Liver (tissue), 9 donors: Measurements from ENCODE around the gene CARD11. TPM values are rescaled to one million over a fixed set of nuclear protein-coding genes. Genes with fewer than 3 reads are reported as not detected.

Experiments used
- DNase-seq: peaks from one replicate; pipeline ENCODE4 v3.0.0-alpha.2; 2017; ENCODE audit warnings: low spot score
- H3K27ac ChIP-seq, 2 donors: one replicate each; pipeline ENCODE4 v1.7.0; 2013; ENCODE audit warnings: inconsistent platforms in 2 of 2, low read length in 2 of 2, control low read depth in 1 of 2, low read depth in 1 of 2, mild to moderate bottlenecking in 1 of 2
- H3K27me3 ChIP-seq, 4 donors: one replicate each; pipeline versions ENCODE4 v1.6.1 to v1.7.0; 2013; ENCODE audit warnings: low read length in 3 of 4, inconsistent platforms in 1 of 4, mild to moderate bottlenecking in 1 of 4, moderate library complexity in 1 of 4; ENCODE audit not compliant: control insufficient read depth in 4 of 4, insufficient read depth in 4 of 4
- H3K36me3 ChIP-seq, 4 donors: one replicate each; pipeline versions ENCODE4 v1.6.1 to v1.7.0; 2013; ENCODE audit warnings: low read length in 3 of 4, mild to moderate bottlenecking in 3 of 4, low read depth in 1 of 4, moderate library complexity in 1 of 4; ENCODE audit not compliant: control insufficient read depth in 4 of 4, insufficient read depth in 3 of 4
- H3K4me1 ChIP-seq, 4 donors: one replicate each; pipeline versions ENCODE4 v1.6.1 to v1.7.0; 2013; ENCODE audit warnings: low read length in 3 of 4, mild to moderate bottlenecking in 3 of 4, moderate library complexity in 1 of 4; ENCODE audit not compliant: control insufficient read depth in 4 of 4, insufficient read depth in 4 of 4
- H3K4me3 ChIP-seq, 3 donors: one replicate each; pipeline versions ENCODE4 v1.6.1 to v1.7.0; 2013; ENCODE audit warnings: low read length in 3 of 3, control low read depth in 1 of 3, low read depth in 1 of 3, mild to moderate bottlenecking in 1 of 3
- H3K9ac ChIP-seq, 2 donors: one replicate each; pipeline ENCODE4 v1.7.0; 2013; ENCODE audit warnings: low read length in 2 of 2, mild to moderate bottlenecking in 2 of 2, moderate library complexity in 2 of 2, control low read depth in 1 of 2, low read depth in 1 of 2
- H3K9me3 ChIP-seq, 4 donors: one replicate each; pipeline versions ENCODE4 v1.6.1 to v1.7.0; 2013; ENCODE audit warnings: low read length in 3 of 4; ENCODE audit not compliant: control insufficient read depth in 4 of 4
- ATF3 ChIP-seq: IDR thresholded peaks from 2 replicates; pipeline ENCODE4 v1.6.1; 2016; ENCODE audit warnings: antibody characterized with exemption
- CTCF ChIP-seq: fragments of 150-350 bp; IDR thresholded peaks from 2 replicates; pipeline ENCODE4 v1.5.1; 2017; ENCODE audit warnings: improper control_type of control experiment, low read depth, low read length; ENCODE audit not compliant: missing input control
- EGR1 ChIP-seq, 2 donors: IDR thresholded peaks; 2 replicates each; pipeline ENCODE4 v1.6.1; 2016 to 2018; ENCODE audit warnings: antibody characterized with exemption in 2 of 2, low read depth in 2 of 2
- FOXA1 ChIP-seq: IDR thresholded peaks from 2 replicates; pipeline ENCODE4 v1.6.1; 2016; ENCODE audit warnings: antibody characterized with exemption
- GABPA ChIP-seq, 2 donors: IDR thresholded peaks in 1 of 2; conservative IDR thresholded peaks in 1 of 2; 2 replicates each; pipeline ENCODE4 v1.6.1; 2016; ENCODE audit warnings: antibody characterized with exemption in 2 of 2, mild to moderate bottlenecking in 1 of 2, moderate library complexity in 1 of 2
- HNF4G ChIP-seq: IDR thresholded peaks from 2 replicates; pipeline ENCODE4 v1.6.1; 2016; ENCODE audit warnings: antibody characterized with exemption
- JUND ChIP-seq, 2 donors: IDR thresholded peaks; 2 replicates each; pipeline ENCODE4 v1.6.1; 2016; ENCODE audit warnings: antibody characterized with exemption in 2 of 2
- MAX ChIP-seq: IDR thresholded peaks from 2 replicates; pipeline ENCODE4 v1.6.1; 2016; ENCODE audit warnings: antibody characterized with exemption
- NR2F2 ChIP-seq: IDR thresholded peaks from 2 replicates; pipeline ENCODE4 v1.6.1; 2016; ENCODE audit warnings: antibody characterized with exemption
- REST ChIP-seq: IDR thresholded peaks from 2 replicates; pipeline ENCODE4 v1.6.1; 2016; ENCODE audit warnings: antibody characterized with exemption, mild to moderate bottlenecking
- SP1 ChIP-seq: IDR thresholded peaks from 2 replicates; pipeline ENCODE4 v1.6.1; 2018; ENCODE audit warnings: antibody characterized with exemption, mild to moderate bottlenecking
- TAF1 ChIP-seq: conservative IDR thresholded peaks from 2 replicates; pipeline ENCODE4 v1.6.1; 2016; ENCODE audit warnings: antibody characterized with exemption, mild to moderate bottlenecking
- ZBTB33 ChIP-seq: IDR thresholded peaks from 2 replicates; pipeline ENCODE4 v1.6.1; 2016; ENCODE audit warnings: antibody characterized with exemption
- WGBS: extraction: QIAGEN DNeasy Blood & Tissue Kit; methylation state at CpG from one replicate; pipeline ENCODE4 v1.1.7; 2013; 5-methylcytosine and 5-hydroxymethylcytosine counted together
- polyA plus RNA-seq, 2 donors: library from polyadenylated mRNA; stranded (reverse) in 1 of 2; unstranded in 1 of 2; fragments of 200-250 nt in 1 of 2; fragments of >200 nt in 1 of 2; fragmentation: Nextera tagmentation in 1 of 2; extraction: Ambion mirVana in 1 of 2; gene quantifications; one replicate each; pipeline versions ENCODE4 v1.2.1 to v1.2.3, GENCODE V29; 2013 to 2015
- total RNA-seq, 2 donors: library from RNA; depleted of rRNA; stranded (reverse); fragments of >200 nt; gene quantifications; one replicate each; pipeline ENCODE4 v1.2.3, GENCODE V29; 2014
- donor health status: healthy.
- donor health status: healthy.
- donor health status: healthy.
- donor health status: healthy.
- donor health status: healthy.

The CARD11 gene
- total and polyA plus RNA-seq, 4 donors = 0.42 to 1.3 (median 0.83) TPM

- no peak overlapping the region for H3K9ac ChIP-seq
- no peak overlapping the region for H3K4me3 ChIP-seq
- H3K27ac ChIP-seq = no peak overlapping the region
- 89% methylated on average over 13 of the region's 13 CpGs for WGBS
- H3K9me3 ChIP-seq = peaks cover 0 to 17% (median 11%) of the 10 kb centered on the region in 4 donors
- no peaks in the 10 kb centered on the region for H3K4me1 ChIP-seq
- H3K27me3 ChIP-seq = no peaks in the 10 kb centered on the region
- TF ChIP-seq JUND (IDR thresholded peaks at IDR 0.05) (no peak), HNF4G (no peak), FOXA1 (no peak), ATF3 (no peak), GABPA (IDR thresholded peaks at IDR 0.05 in 1 of 2, conservative IDR thresholded peaks at IDR 0.05 in 1 of 2) (no peak), TAF1 (no peak), NR2F2 (no peak)
- no peak for DNase-seq
- no peaks in the 10 kb centered on the region for H3K36me3 ChIP-seq
These were observed 74.9 kb downstream of the CARD11 start for GRCh38 chr7:2968616-2969397.

- no peaks in the 10 kb centered on the region for H3K27me3 ChIP-seq
- no peaks in the 10 kb centered on the region for H3K36me3 ChIP-seq
- no peak overlapping the region for H3K27ac ChIP-seq
- WGBS = 88% methylated on average over 8 of the region's 8 CpGs
- TF ChIP-seq HNF4G (no peak), GABPA (IDR thresholded peaks at IDR 0.05 in 1 of 2, conservative IDR thresholded peaks at IDR 0.05 in 1 of 2) (no peak), ZBTB33 (no peak), EGR1 (IDR thresholded peaks at IDR 0.05; ENCODE audit: low read depth in 2 of 2) (no peak), MAX (no peak), FOXA1 (no peak), SP1 (no peak), REST (no peak), CTCF (no peak)
- no peaks in the 10 kb centered on the region for H3K4me1 ChIP-seq
- H3K9me3 ChIP-seq = peaks cover 0 to 17% (median 11%) of the 10 kb centered on the region in 4 donors
- no peak overlapping the region for H3K4me3 ChIP-seq
- H3K9ac ChIP-seq = no peak overlapping the region
- no peak for DNase-seq
These were observed 75.5 kb downstream of the CARD11 start for GRCh38 chr7:2968176-2968575.
